Mesodermal cell (in vitro differentiated cells): ENCODE measurements around the gene INPP4B.

ENCODE experiments used
- H3K27ac ChIP-seq: 2 replicates; pipeline ENCODE4 v1.7.0; 2013; ENCODE audit warnings: mild to moderate bottlenecking, low read depth, low read length, moderate library complexity; ENCODE audit not compliant: severe bottlenecking
- H3K36me3 ChIP-seq: 2 replicates; pipeline ENCODE4 v1.7.1; 2013; ENCODE audit warnings: mild to moderate bottlenecking, low read length, moderate library complexity; ENCODE audit not compliant: control insufficient read depth, insufficient read depth
- H3K4me1 ChIP-seq: one replicate; pipeline ENCODE4 v1.7.1; 2013; ENCODE audit warnings: mild to moderate bottlenecking, low read length; ENCODE audit not compliant: insufficient read depth, control insufficient read depth, poor library complexity, severe bottlenecking
- H3K4me3 ChIP-seq: 2 replicates; pipeline ENCODE4 v1.7.0; 2013; ENCODE audit warnings: low read length, control low read depth, mild to moderate bottlenecking; ENCODE audit not compliant: insufficient read depth, poor library complexity, severe bottlenecking; ENCODE audit errors: extremely low read depth
- H3K9me3 ChIP-seq: 2 replicates; pipeline ENCODE4 v1.7.1; 2013; ENCODE audit warnings: mild to moderate bottlenecking, low read length, moderate library complexity; ENCODE audit not compliant: control insufficient read depth
- WGBS, 2 experiments: methylation state at CpG; one replicate each; pipeline ENCODE4 v1.1.5; 2013; ENCODE audit warnings: missing lambda C conversion rate in 2 of 2; ENCODE audit not compliant: insufficient coverage in 2 of 2; 5-methylcytosine and 5-hydroxymethylcytosine counted together

Gene INPP4B

DNA sequence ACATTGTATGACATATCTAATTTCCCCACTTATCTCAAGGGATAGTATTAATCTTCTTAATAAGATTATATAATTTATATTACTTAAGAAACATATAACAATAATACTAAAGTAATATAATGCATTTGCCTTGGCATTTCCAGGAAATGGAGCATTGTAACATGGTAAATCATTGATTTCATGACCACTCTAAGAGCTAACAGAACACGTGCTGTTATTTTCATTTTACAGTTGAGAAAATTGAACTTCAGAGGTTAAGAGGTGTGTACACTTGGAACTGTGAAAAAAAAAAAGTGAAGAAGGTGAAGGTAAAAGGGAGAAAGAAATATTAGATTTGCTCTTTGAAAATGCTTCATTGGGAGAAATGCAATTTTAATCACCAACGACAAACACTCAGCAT lies 687.1 kb downstream of the INPP4B start:
- WGBS, 2 experiments, result 91 to 100% methylated on average over 1 of the region's 2 CpGs
- Histone ChIP-seq H3K9me3 (no peaks in the 10 kb centered on the region), H3K4me1 (no peaks in the 10 kb centered on the region), H3K4me3 (no peak overlapping the region), H3K27ac (no peak overlapping the region), H3K36me3 (no peaks in the 10 kb centered on the region)

DNA sequence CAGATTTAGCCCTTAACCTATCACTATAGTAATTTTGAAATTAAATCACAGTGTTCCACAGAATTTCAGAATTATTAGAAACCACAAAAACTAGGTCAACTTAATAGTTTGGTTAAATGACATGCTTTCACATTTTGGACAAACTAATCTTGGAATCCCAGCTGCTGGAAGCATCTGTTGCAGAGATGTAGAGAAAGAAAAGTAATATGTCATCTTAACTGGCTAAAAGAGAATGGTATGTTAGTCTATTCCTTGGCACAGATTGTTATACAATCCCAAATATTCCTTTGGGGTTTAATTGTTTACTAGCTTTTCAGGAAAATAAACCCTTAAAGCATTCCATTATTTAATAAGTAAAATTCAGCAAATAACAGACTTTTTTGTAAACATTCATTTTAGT lies 689.8 kb downstream of the INPP4B start:
- Histone ChIP-seq H3K4me3 (no peak overlapping the region), H3K9me3 (no peaks in the 10 kb centered on the region), H3K27ac (no peak overlapping the region), H3K36me3 (no peaks in the 10 kb centered on the region), H3K4me1 (no peaks in the 10 kb centered on the region)

DNA sequence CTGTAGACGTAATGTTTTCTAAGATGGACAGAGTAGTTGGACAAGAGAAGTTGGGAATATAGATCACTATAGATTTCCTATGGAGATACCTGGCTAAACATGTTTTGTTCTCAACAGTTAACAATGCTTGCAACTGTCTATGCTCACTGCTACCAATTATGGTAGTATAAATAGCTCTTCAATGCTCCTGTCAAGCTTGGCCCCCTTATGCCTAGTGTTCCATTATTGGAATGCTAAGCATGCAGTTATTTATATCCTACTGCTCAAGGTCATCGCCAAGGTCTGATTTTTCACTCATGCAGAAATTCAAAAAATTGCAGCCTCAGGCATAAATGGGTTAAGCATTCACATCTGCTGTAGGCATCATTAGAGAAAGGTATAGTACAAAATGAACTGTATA lies 690.8 kb downstream of the INPP4B start:
- Histone ChIP-seq H3K4me3 (no peak overlapping the region), H3K27ac (no peak overlapping the region), H3K36me3 (no peaks in the 10 kb centered on the region), H3K4me1 (no peaks in the 10 kb centered on the region), H3K9me3 (no peaks in the 10 kb centered on the region)
- 100% methylated on average over 1 of the region's 2 CpGs; no CpG with 5 or more reads in 1 of the 2 experiments for WGBS, 2 experiments

DNA sequence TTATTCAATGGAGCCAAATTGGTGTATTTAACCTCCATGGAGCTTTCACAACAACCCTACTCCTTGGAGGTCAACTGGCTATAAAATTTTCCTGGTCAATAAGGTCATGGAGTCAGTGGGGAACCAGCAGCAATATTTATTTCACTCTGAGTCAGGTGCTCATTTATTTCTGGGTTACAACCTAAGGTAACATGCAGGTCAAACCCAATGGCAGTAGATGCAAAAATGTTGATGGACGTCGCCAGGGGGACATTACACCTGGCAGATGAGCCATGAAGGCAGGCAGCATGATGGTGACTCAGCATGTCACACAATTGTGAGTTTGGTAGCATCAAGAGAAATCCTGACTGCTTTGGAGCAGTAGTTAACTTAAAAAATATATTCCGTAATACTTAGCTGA lies 695.6 kb downstream of the INPP4B start:
- Histone ChIP-seq H3K9me3 (no peaks in the 10 kb centered on the region), H3K27ac (no peak overlapping the region), H3K4me1 (no peaks in the 10 kb centered on the region), H3K36me3 (no peaks in the 10 kb centered on the region), H3K4me3 (no peak overlapping the region)
- WGBS, 2 experiments, result 65 to 87% methylated on average over 2 of the region's 3 CpGs

DNA sequence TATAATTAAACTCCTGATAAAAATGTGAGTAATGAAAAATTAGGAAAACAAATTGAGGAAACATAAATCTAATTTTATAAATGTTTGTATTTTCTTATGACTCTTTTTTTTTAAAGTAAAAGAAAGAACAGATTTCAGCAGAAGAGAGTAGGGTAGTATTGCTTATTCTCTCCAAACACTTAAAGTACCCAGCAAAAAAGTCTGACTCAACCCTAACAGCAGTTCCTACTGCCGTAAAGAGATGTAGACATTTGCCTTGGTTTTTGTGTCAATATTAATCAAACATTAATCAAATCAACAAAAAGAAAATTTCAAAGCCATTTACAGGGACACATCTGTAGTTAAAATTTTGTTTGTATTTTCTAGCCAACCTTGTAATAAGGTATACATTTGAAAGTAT lies 701.3 kb downstream of the INPP4B start:
- no CpG with 5 or more reads among the region's 1 CpG for WGBS, 2 experiments
- Histone ChIP-seq H3K36me3 (no peaks in the 10 kb centered on the region), H3K4me1 (no peaks in the 10 kb centered on the region), H3K4me3 (no peak overlapping the region), H3K9me3 (no peaks in the 10 kb centered on the region), H3K27ac (no peak overlapping the region)

DNA sequence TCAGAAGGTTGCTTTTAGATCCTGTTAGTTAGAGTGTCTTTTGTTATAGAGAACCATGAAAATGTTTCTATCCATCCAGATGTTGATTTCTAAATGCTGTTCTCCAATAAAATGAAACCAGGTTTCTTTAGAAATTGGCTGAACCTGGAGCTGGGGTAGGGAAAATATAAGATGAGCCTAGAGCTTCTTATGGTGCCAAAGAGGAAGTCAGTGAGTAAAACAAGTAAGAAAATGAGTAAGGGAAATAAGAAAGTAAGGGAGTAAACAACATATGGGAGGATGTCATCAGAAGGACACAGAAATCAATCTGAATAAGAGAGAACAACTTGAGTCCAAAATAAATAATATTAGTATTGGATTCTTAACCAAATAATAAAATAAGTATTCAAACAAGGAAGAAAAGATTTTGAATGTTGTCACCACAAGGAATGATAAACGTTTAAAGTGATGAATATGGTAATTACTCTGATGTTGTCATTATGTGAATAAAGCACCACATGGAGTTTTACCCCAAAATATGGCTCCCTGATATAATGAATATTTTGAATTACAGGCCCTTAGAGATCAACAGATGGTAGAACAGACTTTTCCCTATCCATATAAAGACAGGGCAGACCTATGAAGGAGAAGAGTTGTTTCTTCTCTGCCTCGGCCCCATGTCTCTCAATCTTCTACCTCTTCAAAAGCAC lies 703.6 kb downstream of the INPP4B start:
- WGBS, 2 experiments, result 86% methylated on average over 1 of the region's 2 CpGs; no CpG with 5 or more reads in 1 of the 2 experiments
- no peaks in the 10 kb centered on the region for H3K36me3 ChIP-seq

DNA sequence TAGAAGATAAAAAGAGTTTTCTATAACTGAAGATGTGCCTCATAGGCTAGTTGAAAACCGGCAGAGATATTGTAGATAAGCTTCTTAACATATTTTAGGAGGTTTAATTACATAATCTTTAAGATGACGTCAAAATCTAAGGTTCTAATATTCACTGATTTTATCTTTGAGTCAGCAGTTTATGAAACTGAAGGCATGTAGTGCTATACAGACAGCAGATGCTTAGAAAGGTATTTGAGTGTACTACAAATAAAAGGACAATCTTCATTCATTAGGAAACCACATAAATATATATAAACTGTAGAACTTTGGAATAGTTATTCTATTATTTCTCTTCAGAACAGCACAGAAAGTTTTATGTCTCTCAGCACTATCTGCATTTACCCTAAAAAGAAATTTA lies 704.9 kb downstream of the INPP4B start:
- no peak overlapping the region for H3K4me3 ChIP-seq
- H3K4me1 ChIP-seq, result no peaks in the 10 kb centered on the region
- H3K36me3 ChIP-seq, result no peaks in the 10 kb centered on the region
- no peak overlapping the region for H3K27ac ChIP-seq
- no peaks in the 10 kb centered on the region for H3K9me3 ChIP-seq
- 100% methylated on average over 1 of the region's 2 CpGs; no CpG with 5 or more reads in 1 of the 2 experiments for WGBS, 2 experiments

More for the DNA sequence above, 703.6 kb downstream of the INPP4B start:
- H3K4me1 ChIP-seq, result no peaks in the 10 kb centered on the region
- no peaks in the 10 kb centered on the region for H3K9me3 ChIP-seq
- no peak overlapping the region for H3K27ac ChIP-seq
- H3K4me3 ChIP-seq, result no peak overlapping the region

DNA sequence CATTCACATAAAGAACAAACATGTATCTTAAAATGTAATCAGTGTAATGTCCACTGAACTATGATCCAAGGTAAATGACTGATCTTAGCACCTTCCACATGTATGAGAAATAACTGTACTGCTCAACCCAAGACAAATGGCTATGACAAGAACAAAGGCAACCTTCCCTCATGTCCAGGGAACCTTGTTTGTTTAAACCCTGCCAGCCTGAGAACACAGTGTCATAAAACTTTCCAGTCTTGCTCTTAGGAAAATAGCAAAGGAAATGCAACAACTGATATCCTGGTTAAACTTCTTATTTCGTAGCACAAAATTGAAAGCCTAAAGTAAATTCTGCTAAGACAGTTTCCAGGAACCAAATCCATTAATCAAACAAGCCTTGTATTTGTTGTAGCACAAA lies 715.4 kb downstream of the INPP4B start:
- Histone ChIP-seq H3K4me1 (no peaks in the 10 kb centered on the region), H3K4me3 (no peak overlapping the region), H3K27ac (no peak overlapping the region), H3K9me3 (no peaks in the 10 kb centered on the region), H3K36me3 (no peaks in the 10 kb centered on the region)
- no CpG with 5 or more reads among the region's 1 CpG for WGBS, 2 experiments

DNA sequence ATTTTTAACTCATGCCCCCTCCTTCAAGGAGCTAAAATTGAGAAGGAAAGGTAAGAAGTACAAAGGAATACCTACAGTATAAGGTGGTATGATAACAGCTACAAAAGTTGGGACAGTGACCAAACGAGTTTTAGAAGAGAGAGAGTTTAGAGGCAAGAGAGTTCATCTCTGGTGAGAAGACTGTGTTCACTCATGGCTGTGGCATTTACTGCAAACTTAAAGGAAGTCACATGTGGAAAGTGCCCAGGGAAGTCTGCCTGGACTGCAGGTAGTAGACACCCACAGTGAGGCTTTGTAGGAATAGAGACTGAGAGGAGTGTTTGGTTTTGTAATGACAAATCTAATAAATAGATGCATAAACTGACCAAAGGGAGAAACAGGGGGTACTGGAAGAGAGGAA lies 716.2 kb downstream of the INPP4B start:
- Histone ChIP-seq H3K4me1 (no peaks in the 10 kb centered on the region), H3K36me3 (no peaks in the 10 kb centered on the region), H3K27ac (no peak overlapping the region), H3K9me3 (no peaks in the 10 kb centered on the region), H3K4me3 (no peak overlapping the region)
- 83 to 100% methylated on average over 1 of the region's 1 CpG for WGBS, 2 experiments

DNA sequence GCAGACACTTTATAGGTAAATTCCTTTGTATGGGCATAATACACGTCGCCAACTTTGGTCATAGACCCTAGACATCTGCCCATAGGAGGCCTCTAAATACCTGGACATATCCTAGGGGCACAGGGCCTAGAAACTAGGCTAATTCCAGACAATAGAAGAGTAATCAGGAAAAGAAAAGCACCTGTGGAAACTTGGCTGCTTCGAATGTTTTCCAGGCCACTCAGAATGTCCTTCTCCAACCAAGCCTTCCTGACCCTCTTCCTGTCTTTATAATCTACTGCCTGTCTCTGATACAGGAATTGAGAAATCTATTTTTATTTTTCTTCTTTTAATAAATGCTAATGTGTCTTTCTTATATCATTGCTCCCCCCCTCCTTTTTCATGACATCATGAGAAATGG lies 716.6 kb downstream of the INPP4B start:
- no peaks in the 10 kb centered on the region for H3K9me3 ChIP-seq
- H3K36me3 ChIP-seq, result no peaks in the 10 kb centered on the region
- H3K4me3 ChIP-seq, result no peak overlapping the region
- H3K27ac ChIP-seq, result no peak overlapping the region
- no peaks in the 10 kb centered on the region for H3K4me1 ChIP-seq
- 100% methylated on average over 1 to 2 of the region's 3 CpGs for WGBS, 2 experiments

DNA sequence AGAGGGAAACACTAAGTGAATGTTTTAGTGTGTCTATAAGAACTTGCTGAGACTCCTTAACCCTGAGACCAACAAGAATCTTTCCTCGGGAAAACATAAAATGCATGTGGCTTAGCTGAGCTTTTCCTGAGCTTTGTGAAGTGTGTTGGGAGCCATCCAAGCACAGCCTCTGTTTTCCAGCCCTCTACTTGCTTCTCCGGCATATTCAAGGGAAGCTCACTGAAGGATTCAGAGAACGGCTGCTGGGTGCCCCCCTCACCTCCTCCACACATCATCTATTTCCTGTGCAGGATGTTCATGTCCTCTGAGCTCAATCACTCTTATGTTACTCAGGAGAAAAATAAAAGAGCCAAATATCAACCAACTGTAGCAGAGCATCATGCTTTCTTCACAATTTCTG lies 717.6 kb downstream of the INPP4B start:
- 79 to 84% methylated on average over 3 of the region's 3 CpGs for WGBS, 2 experiments

More for the DNA sequence above, 717.6 kb downstream of the INPP4B start:
- no peak overlapping the region for H3K27ac ChIP-seq
- H3K4me1 ChIP-seq, result no peaks in the 10 kb centered on the region
- no peak overlapping the region for H3K4me3 ChIP-seq
- no peaks in the 10 kb centered on the region for H3K36me3 ChIP-seq
- H3K9me3 ChIP-seq, result no peaks in the 10 kb centered on the region
